Measurements from ENCODE around the gene THRB.

The THRB gene

GRCh38 chr3:24211381-24211780 is 283.3 kb downstream of the THRB start:
- DNase-seq, result no peak

- no peak for DNase-seq
Observed at GRCh38 chr3:24202071-24202470, 292.6 kb downstream of the THRB start.

GRCh38 chr3:24201301-24201700 is 293.3 kb downstream of the THRB start:
- no peak for DNase-seq

GRCh38 chr3:24199775-24200247 is 294.8 kb downstream of the THRB start:
- DNase-seq, result no peak

GRCh38 chr3:24199300-24199699 is 295.4 kb downstream of the THRB start:
- no peak for DNase-seq

GRCh38 chr3:24198728-24199127 is 295.9 kb downstream of the THRB start:
- DNase-seq, result no peak

GRCh38 chr3:24197809-24198208 is 296.8 kb downstream of the THRB start:
- no peak for DNase-seq

GRCh38 chr3:24196526-24196925 is 298.1 kb downstream of the THRB start:
- DNase-seq, result no peak

- no peak for DNase-seq
Observed at GRCh38 chr3:24195504-24196230, 299.0 kb downstream of the THRB start.

- DNase-seq, result no peak
Observed at GRCh38 chr3:24192469-24193056, 302.1 kb downstream of the THRB start.

- DNase-seq, result no peak
Observed at GRCh38 chr3:24191801-24192403, 302.7 kb downstream of the THRB start.

- DNase-seq, result no peak
Observed at GRCh38 chr3:24190256-24190655, 304.4 kb downstream of the THRB start.

- DNase-seq, result peak; percentile 35
Observed at GRCh38 chr3:24185738-24186384, 308.8 kb downstream of the THRB start.

GRCh38 chr3:24184528-24185176 is 310.0 kb downstream of the THRB start:
- no peak for DNase-seq

- DNase-seq, result no peak
Observed at GRCh38 chr3:24182756-24183155, 311.9 kb downstream of the THRB start.

- no peak for DNase-seq
Observed at GRCh38 chr3:24181256-24181655, 313.4 kb downstream of the THRB start.

GRCh38 chr3:24180616-24181015 is 314.0 kb downstream of the THRB start:
- DNase-seq, result no peak

- DNase-seq, result no peak
Observed at GRCh38 chr3:24177201-24177600, 317.4 kb downstream of the THRB start.

- no peak for DNase-seq
Observed at GRCh38 chr3:24174614-24175013, 320.0 kb downstream of the THRB start.

GRCh38 chr3:24168977-24169376 is 325.7 kb downstream of the THRB start:
- DNase-seq, result no peak

- no peak for DNase-seq
Observed at GRCh38 chr3:24167429-24167828, 327.2 kb downstream of the THRB start.

- no peak for DNase-seq
Observed at GRCh38 chr3:24166515-24166914, 328.1 kb downstream of the THRB start.

- DNase-seq, result no peak
Observed at GRCh38 chr3:24165603-24165982, 329.1 kb downstream of the THRB start.

Measured in midbrain (tissue), 1 donor.